Fibroblast of lung (primary cell): ENCODE measurements around the gene NCAPH2.

Experiments
- CTCF ChIP-seq, 2 donors: IDR thresholded peaks in 1 of 2; conservative IDR thresholded peaks in 1 of 2; 1 replicate in 1 of 2; 2 replicates in 1 of 2; pipeline ENCODE4 v1.5.1; 2011 to 2012; ENCODE audit warnings: low read length in 2 of 2, control low read depth in 1 of 2, inconsistent platforms in 1 of 2, low read depth in 1 of 2, mild to moderate bottlenecking in 1 of 2
- EZH2 ChIP-seq: IDR thresholded peaks from 2 replicates; pipeline ENCODE4 v1.5.1; 2012; ENCODE audit warnings: low read length, control low read depth, mild to moderate bottlenecking; ENCODE audit errors: missing control alignments

DNA sequence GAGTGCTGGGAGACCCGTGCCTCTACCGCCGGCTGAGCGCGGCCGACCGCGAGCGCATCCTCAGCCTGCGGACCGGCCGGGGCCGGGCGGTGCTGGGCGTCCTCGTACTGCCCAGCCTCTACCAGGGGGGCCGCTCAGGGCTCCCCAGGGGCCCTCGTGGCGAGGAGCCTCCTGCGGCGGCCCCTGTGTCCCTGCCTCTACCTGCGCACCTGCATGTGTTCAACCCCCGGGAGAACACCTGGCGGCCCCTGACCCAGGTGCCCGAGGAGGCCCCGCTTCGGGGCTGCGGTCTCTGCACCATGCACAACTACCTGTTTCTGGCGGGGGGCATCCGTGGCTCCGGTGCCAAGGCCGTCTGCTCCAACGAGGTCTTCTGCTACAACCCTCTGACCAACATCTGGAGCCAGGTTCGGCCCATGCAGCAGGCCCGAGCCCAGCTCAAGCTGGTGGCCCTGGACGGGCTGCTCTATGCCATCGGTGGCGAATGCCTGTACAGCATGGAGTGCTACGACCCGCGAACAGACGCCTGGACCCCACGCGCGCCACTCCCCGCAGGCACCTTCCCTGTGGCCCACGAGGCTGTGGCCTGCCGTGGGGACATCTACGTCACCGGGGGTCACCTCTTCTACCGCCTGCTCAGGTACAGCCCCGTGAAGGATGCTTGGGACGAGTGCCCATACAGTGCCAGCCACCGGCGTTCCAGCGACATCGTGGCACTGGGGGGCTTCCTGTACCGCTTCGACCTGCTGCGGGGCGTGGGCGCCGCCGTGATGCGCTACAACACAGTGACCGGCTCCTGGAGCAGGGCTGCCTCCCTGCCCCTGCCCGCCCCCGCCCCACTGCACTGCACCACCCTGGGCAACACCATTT lies 41.1 kb downstream of the NCAPH2 start:
- TF ChIP-seq CTCF (conservative IDR thresholded peaks at IDR 0.05 in 1 of 2, IDR thresholded peaks at IDR 0.05 in 1 of 2; ENCODE audit: low read depth in 1 of 2, low read length in 2 of 2) (no peak), EZH2 (no peak)
